AG04450 (cell line): ENCODE measurements around the gene ZFHX3. TPM values are rescaled to one million over a fixed set of nuclear protein-coding genes. Genes with fewer than 3 reads are reported as not detected.

Experiments
- CTCF ChIA-PET: fragments of 300-600, 350-600 bp; formaldehyde crosslinking; extraction: SDS; loops from one replicate; lab custom pipeline; 2022; ENCODE audit warnings: antibody characterized with exemption, inconsistent platforms; lab: Charles Lee
- POLR2A ChIA-PET: fragments of 350-600 bp; formaldehyde crosslinking; extraction: SDS; loops from one replicate; lab custom pipeline; 2021; ENCODE audit warnings: antibody characterized with exemption, inconsistent platforms; lab: Yijun Ruan, JAX
- DNase-seq: peaks from one replicate; pipeline ENCODE4 v3.0.0-alpha.2; 2011; ENCODE audit warnings: low read depth, low spot score
- H3K27ac ChIP-seq: one replicate; pipeline ENCODE4 v1.5.1; 2012; ENCODE audit warnings: low read depth, low read length, control low read depth
- H3K27me3 ChIP-seq: one replicate; pipeline ENCODE4 v1.6.0; 2012; ENCODE audit warnings: low read length; ENCODE audit not compliant: control insufficient read depth, insufficient read depth
- H3K4me3 ChIP-seq: 2 replicates; pipeline ENCODE4 v1.5.1; 2011; ENCODE audit warnings: mild to moderate bottlenecking, low read depth, low read length, control low read depth
- H3K9me3 ChIP-seq: 2 replicates; pipeline ENCODE4 v1.5.1; 2012; ENCODE audit warnings: low read length; ENCODE audit not compliant: control insufficient read depth, insufficient read depth
- CTCF ChIP-seq: IDR thresholded peaks from 2 replicates; pipeline ENCODE4 v1.5.1; 2011; ENCODE audit warnings: low read depth, low read length, control low read depth, inconsistent platforms
- polyA plus RNA-seq: library from polyadenylated mRNA; depleted of rRNA; stranded (reverse); fragments of >200 nt; gene quantifications from 2 replicates; pipeline ENCODE4 v1.2.3, GENCODE V29; 2011

ZFHX3 gene
- polyA plus RNA-seq, 1 experiment = 3.3 TPM

GRCh38 chr16:73094371-73094770 lies 46.4 kb upstream of the ZFHX3 start:
- no peak for DNase-seq
- TF ChIP-seq CTCF = no peak
- CTCF ChIA-PET = interaction anchor here (1.0 to 1.1 kb wide), 2 partner anchors 82 to 262 kb away, joined by 4 to 6 read pairs; no protein-coding TSS in a partner anchor
- Histone ChIP-seq H3K27me3 (no peaks in the 10 kb centered on the region), H3K9me3 (peaks cover 3% of the 10 kb centered on the region; the same call in 1 of the 2 replicates), H3K27ac (no peak overlapping the region), H3K4me3 (no peak overlapping the region)
- POLR2A ChIA-PET = interaction anchor here (0.6 to 1.1 kb wide), 2 partner anchors 12 to 491 kb away, joined by 3 to 5 read pairs; no protein-coding TSS in a partner anchor

GRCh38 chr16:73093146-73094144 lies 45.5 kb upstream of the ZFHX3 start:
- ChIA-PET POLR2A (interaction anchor here (0.6 to 1.1 kb wide), 2 partner anchors 11 to 33 kb away, joined by 3 read pairs; no protein-coding TSS in a partner anchor), CTCF (interaction anchor here (1.0 to 1.1 kb wide), 2 partner anchors 83 to 261 kb away, joined by 4 to 6 read pairs; no protein-coding TSS in a partner anchor)
- Histone ChIP-seq H3K27ac (no peak overlapping the region), H3K9me3 (peaks cover 3% of the 10 kb centered on the region; the same call in 1 of the 2 replicates), H3K27me3 (no peaks in the 10 kb centered on the region), H3K4me3 (no peak overlapping the region)
- DNase-seq = no peak
- no peak for TF ChIP-seq CTCF

GRCh38 chr16:73092236-73092781 lies 44.4 kb upstream of the ZFHX3 start:
- TF ChIP-seq CTCF = no peak
- no peak overlapping the region for H3K4me3 ChIP-seq
- H3K9me3 ChIP-seq = peaks cover 3% of the 10 kb centered on the region; the same call in 1 of the 2 replicates
- ChIA-PET CTCF (no interaction called here), POLR2A (no interaction called here)
- no peak for DNase-seq
- no peak overlapping the region for H3K27ac ChIP-seq
- no peaks in the 10 kb centered on the region for H3K27me3 ChIP-seq

GRCh38 chr16:73091174-73091573 lies 43.2 kb upstream of the ZFHX3 start:
- Histone ChIP-seq H3K4me3 (no peak overlapping the region), H3K9me3 (peaks cover 3% of the 10 kb centered on the region; the same call in 1 of the 2 replicates), H3K27me3 (no peaks in the 10 kb centered on the region), H3K27ac (no peak overlapping the region)
- no peak for DNase-seq
- POLR2A ChIA-PET = no interaction called here
- TF ChIP-seq CTCF = no peak
- CTCF ChIA-PET = no interaction called here
